ENCODE results near the gene APLN.
A peak's percentile ranks its signal among the peaks of the same experiment; 100 is the strongest.

Gene APLN

DNA sequence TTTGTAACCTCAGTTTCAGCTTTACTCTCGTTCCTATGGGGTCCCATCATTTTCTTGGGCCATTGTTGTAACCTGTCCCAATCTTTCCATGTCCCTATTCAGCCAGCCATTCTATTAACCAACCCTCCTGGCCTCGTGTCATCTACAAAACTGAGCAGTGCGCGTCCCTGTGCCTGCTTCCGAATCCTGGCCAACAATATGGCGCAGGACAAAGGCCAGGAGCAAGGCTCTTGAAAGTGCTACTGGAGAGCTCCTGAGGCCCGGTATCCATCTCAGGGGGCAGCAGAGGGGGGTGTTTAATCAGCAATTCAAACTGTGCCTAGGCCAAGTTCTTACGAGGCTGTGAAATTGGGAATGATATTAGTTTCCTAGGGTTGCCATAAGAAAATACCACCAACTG, 41.2 kb upstream of the APLN start:
- no peaks in the 10 kb centered on the region for H3K36me3 ChIP-seq
- peaks cover 0 to 6% (median 0%) of the 10 kb centered on the region in 11 experiments; a peak in 1 of 22 replicates for H4K20me1 ChIP-seq
- TF ChIP-seq Cebpa-rat (IDR thresholded peaks at IDR 0.05), result no peak
- no peak overlapping the region for H3K4me2 ChIP-seq
- H3K4me1 ChIP-seq, result peaks cover 0 to 24% (median 9%) of the 10 kb centered on the region in 10 experiments; a peak in 15 of 20 replicates
- no peak overlapping the region for H3K9ac ChIP-seq
- H3K27ac ChIP-seq, result no peak overlapping the region
- H3K27me3 ChIP-seq, result peaks cover 51 to 98% (median 84%) of the 10 kb centered on the region in 11 experiments
- H3K4me3 ChIP-seq, result no peak overlapping the region
- H3K9me3 ChIP-seq (replicated peaks in 1 of 11), result peaks cover 0 to 7% (median 0%) of the 10 kb centered on the region in 11 experiments; a peak in 2 of 22 replicates

DNA sequence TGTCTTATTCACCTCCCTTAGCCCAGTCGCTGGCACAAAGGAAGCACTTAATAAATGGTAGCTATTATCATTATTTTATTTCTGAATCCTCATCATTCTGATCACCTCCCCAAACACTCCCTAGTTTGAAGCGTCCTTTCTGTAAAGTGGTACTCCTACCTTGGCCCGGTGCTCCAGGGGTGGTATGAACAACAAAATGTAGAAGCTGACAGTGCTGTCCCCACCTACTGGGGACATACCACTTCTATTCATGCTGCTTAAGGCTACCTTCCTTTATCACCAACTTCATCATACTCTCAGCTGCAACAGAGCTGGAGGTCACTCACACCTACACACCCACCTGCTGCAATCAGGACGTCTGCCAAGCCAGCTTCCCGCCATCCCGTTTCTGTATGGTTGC, 40.8 kb upstream of the APLN start:
- Histone ChIP-seq H3K4me1 (peaks cover 0 to 20% (median 5%) of the 10 kb centered on the region in 10 experiments; a peak in 14 of 20 replicates), H3K36me3 (no peaks in the 10 kb centered on the region), H3K9ac (no peak overlapping the region), H3K27ac (no peak overlapping the region), H3K4me3 (no peak overlapping the region), H3K27me3 (peaks cover 51 to 98% (median 82%) of the 10 kb centered on the region in 11 experiments), H3K4me2 (no peak overlapping the region), H3K9me3 (replicated peaks in 1 of 11) (peaks cover 0 to 7% (median 0%) of the 10 kb centered on the region in 11 experiments; a peak in 2 of 22 replicates), H4K20me1 (peaks cover 0 to 6% (median 0%) of the 10 kb centered on the region in 11 experiments; a peak in 1 of 22 replicates)
- TF ChIP-seq Cebpa-rat (IDR thresholded peaks at IDR 0.05), result no peak

DNA sequence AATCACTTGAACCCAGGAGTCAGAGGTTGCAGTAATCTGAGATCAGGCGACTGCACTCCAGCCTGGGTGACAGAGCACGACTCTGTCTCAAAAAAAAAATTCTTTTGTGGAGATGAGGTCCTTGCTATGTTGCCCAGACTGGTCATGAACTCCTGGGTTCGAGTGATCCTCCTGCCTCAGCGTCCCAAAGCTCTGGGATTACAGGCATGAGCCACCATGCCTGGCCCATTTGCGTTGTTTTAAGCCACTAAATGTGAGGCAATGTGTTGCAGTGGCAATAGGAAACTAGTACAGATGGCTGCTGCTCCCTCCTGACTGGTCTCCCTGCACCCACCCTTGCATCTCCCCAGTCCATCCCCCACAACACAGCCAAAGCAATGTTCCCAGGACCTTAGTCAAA, 40.0 kb upstream of the APLN start:
- H3K4me3 ChIP-seq, result no peak overlapping the region
- H4K20me1 ChIP-seq, result peaks cover 0 to 6% (median 0%) of the 10 kb centered on the region in 11 experiments; a peak in 1 of 22 replicates
- H3K4me1 ChIP-seq, result peaks cover 0 to 17% (median 3%) of the 10 kb centered on the region in 10 experiments; a peak in 10 of 20 replicates
- H3K27me3 ChIP-seq, result peaks cover 58 to 98% (median 81%) of the 10 kb centered on the region in 11 experiments
- H3K36me3 ChIP-seq, result no peaks in the 10 kb centered on the region
- H3K9me3 ChIP-seq (replicated peaks in 1 of 11), result peaks cover 0 to 5% (median 0%) of the 10 kb centered on the region in 11 experiments; a peak in 2 of 22 replicates
- H3K4me2 ChIP-seq, result no peak overlapping the region
- H3K9ac ChIP-seq, result no peak overlapping the region
- no peak for TF ChIP-seq Cebpa-rat (IDR thresholded peaks at IDR 0.05)
- no peak overlapping the region for H3K27ac ChIP-seq

DNA sequence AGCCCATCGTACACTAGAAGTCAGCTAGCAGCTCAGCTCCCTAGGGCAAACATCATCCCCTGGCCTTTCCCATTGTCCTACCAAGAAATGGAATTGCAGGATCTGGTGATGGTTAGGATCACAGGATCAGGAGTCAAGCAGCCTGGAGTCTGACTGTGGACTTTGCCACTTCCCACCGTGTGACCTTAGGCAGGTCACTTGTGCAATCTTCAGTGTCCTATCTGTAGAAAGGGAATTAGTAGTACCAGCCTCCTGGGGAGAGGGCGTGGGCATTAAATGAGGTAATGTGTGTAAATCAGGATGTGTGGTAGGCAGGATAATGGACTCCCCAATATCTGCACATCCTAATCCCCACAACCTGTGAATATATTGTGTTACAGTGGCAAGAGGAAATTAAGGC, 38.6 kb upstream of the APLN start:
- Histone ChIP-seq H3K4me2 (no peak overlapping the region), H3K27ac (no peak overlapping the region), H4K20me1 (peaks cover 0 to 6% (median 0%) of the 10 kb centered on the region in 11 experiments; a peak in 1 of 22 replicates), H3K4me1 (peaks cover 0 to 32% (median 15%) of the 10 kb centered on the region in 10 experiments; a peak in 15 of 20 replicates), H3K36me3 (no peaks in the 10 kb centered on the region), H3K27me3 (peaks cover 59 to 98% (median 81%) of the 10 kb centered on the region in 11 experiments), H3K9ac (no peak overlapping the region), H3K4me3 (no peak overlapping the region), H3K9me3 (replicated peaks in 1 of 11) (no peaks in the 10 kb centered on the region)
- TF ChIP-seq Cebpa-rat (IDR thresholded peaks at IDR 0.05), result no peak

DNA sequence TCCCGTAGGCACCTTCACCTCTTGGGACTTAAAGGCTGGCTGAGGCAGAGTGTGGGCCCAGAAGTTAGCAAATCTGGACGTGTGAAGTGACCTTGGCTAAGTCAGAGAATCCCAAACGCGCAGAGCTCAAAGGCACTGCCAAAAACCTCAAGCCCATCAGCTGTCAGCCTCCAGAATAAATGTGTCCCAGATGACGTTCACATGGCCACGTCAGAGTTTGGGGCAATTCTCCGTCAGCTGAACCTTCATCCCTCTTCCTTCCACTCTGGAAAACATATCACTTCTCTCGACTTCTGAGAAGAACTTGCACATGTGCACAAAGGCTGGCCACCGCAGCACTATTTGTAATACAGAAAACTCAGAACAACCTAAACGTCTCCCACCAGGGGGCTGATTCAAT, 35.7 kb upstream of the APLN start:
- Histone ChIP-seq H3K9ac (no peak overlapping the region), H3K4me3 (no peak overlapping the region), H3K9me3 (replicated peaks in 1 of 11) (no peaks in the 10 kb centered on the region), H3K4me1 (peaks cover 0 to 21% (median 15%) of the 10 kb centered on the region in 10 experiments; a peak in 14 of 20 replicates), H3K27ac (no peak overlapping the region), H3K4me2 (no peak overlapping the region), H3K36me3 (no peaks in the 10 kb centered on the region), H3K27me3 (peaks cover 53 to 93% (median 76%) of the 10 kb centered on the region in 11 experiments), H4K20me1 (no peaks in the 10 kb centered on the region; a peak in 2 of 22 replicates)
- TF ChIP-seq Cebpa-rat (IDR thresholded peaks at IDR 0.05), result no peak

DNA sequence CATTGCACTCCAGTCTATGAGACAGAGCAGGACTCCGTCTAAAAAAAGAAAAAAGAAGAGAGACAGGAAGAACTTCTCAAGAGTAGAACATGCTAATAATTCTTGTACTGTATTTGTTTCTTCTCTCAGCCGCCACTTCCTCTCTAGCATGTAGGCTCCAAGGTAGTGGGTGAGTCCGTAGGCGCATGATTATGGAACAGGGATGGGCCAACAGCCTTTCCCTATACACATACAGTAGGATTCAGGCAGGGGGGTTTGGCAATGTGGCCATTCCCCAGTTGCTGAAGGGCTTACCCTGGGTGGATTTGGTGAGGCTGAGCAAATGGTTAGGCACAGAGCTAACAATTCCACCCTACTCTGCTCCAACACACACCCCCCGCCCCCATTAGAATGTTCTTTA, 35.0 kb upstream of the APLN start:
- H3K4me3 ChIP-seq, result no peak overlapping the region
- no peaks in the 10 kb centered on the region for H3K36me3 ChIP-seq
- peaks cover 0 to 21% (median 15%) of the 10 kb centered on the region in 10 experiments; a peak in 14 of 20 replicates for H3K4me1 ChIP-seq
- no peaks in the 10 kb centered on the region for H3K9me3 ChIP-seq (replicated peaks in 1 of 11)
- H3K9ac ChIP-seq, result no peak overlapping the region
- no peak overlapping the region for H3K27ac ChIP-seq
- peaks cover 53 to 92% (median 76%) of the 10 kb centered on the region in 11 experiments for H3K27me3 ChIP-seq
- H4K20me1 ChIP-seq, result no peaks in the 10 kb centered on the region; a peak in 2 of 22 replicates
- H3K4me2 ChIP-seq, result peak overlapping the region in 7 of 11 experiments; percentile 5 to 46 (median 22); a peak in 6 of 22 replicates
- no peak for TF ChIP-seq Cebpa-rat (IDR thresholded peaks at IDR 0.05)

DNA sequence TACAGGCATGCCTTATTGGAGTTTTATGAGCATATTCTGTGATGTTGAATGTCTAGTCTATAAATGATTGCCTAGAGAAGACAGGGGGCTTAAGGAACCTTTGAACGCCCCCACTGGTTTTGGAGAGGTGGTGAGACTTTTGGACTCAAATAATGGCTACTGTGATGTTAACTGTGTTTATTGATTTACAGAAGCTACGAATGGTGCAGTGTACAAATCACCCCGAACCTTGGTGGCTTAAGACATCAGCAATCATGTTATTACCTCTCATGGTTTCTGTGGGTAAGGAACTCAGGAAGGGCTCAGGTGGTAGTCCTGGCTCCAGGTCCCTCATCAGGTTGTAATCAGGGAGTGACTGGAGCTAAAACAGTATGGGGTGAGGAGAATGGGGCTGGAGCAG, 33.3 kb upstream of the APLN start:
- Histone ChIP-seq H3K9ac (no peak overlapping the region), H4K20me1 (no peaks in the 10 kb centered on the region; a peak in 2 of 22 replicates), H3K36me3 (no peaks in the 10 kb centered on the region), H3K4me1 (peaks cover 0 to 21% (median 15%) of the 10 kb centered on the region in 10 experiments; a peak in 14 of 20 replicates), H3K4me3 (no peak overlapping the region), H3K4me2 (peak overlapping the region in 2 of 11 experiments; percentile 7 to 14; a peak in 2 of 22 replicates), H3K9me3 (replicated peaks in 1 of 11) (no peaks in the 10 kb centered on the region), H3K27me3 (peaks cover 49 to 91% (median 76%) of the 10 kb centered on the region in 11 experiments), H3K27ac (no peak overlapping the region)
- TF ChIP-seq Cebpa-rat (IDR thresholded peaks at IDR 0.05), result no peak

DNA sequence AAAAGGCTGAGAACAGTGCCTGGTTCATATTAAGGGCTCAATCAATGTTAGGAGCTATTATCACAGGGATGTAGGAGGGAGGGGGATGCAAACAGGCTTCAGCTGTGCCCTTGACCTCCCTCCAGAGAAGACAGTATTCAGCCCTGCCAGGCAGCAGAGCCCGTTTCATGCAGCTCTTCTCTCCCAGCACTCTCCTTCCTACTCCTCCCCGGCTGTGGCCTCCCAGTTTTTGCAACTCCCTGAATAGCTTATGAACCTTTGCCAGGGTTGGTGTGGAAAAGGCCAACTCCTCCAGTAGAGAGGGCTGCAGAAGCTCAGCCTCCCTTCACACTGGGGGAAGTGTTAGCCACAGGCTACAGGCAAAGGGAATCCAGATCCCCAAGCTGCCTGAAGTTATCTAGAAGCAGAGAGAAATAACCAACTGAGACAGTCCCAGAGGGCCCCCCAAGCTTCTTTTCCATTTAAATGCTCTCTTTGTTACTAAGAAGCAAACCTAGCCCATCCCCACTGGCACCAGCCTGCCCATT, 31.7 kb upstream of the APLN start:
- Histone ChIP-seq H3K27ac (no peak overlapping the region), H3K36me3 (no peaks in the 10 kb centered on the region), H4K20me1 (no peaks in the 10 kb centered on the region; a peak in 1 of 22 replicates), H3K4me3 (no peak overlapping the region), H3K27me3 (peaks cover 54 to 98% (median 87%) of the 10 kb centered on the region in 11 experiments), H3K9me3 (replicated peaks in 1 of 11) (no peaks in the 10 kb centered on the region), H3K4me1 (peaks cover 0 to 21% (median 15%) of the 10 kb centered on the region in 10 experiments; a peak in 14 of 20 replicates), H3K9ac (no peak overlapping the region), H3K4me2 (no peak overlapping the region)
- no peak for TF ChIP-seq Cebpa-rat (IDR thresholded peaks at IDR 0.05)

DNA sequence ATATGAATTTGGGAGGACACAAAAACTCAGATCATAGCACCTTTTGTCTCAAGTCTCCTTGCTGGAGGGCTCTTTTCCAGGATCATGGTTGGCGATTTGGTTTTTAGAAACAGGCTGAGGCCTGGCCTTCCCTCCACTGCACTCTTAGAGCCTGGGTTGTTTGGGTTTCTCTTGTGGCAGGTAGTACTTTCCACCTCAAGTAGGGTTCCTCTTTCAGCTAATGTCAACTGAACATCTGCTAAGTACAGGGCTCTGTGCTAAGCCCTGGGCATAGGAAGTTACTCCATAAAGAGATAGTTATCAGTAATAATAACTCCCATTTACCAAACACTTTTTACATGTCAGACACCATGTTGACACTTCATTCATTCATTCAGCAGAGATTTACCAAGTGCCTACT, 28.2 kb upstream of the APLN start:
- Histone ChIP-seq H3K36me3 (no peaks in the 10 kb centered on the region), H3K9ac (no peak overlapping the region), H3K4me1 (peaks cover 4 to 13% (median 12%) of the 10 kb centered on the region in 10 experiments; a peak in 17 of 20 replicates), H3K4me3 (no peak overlapping the region), H3K27me3 (peaks cover 50 to 95% (median 85%) of the 10 kb centered on the region in 11 experiments), H3K4me2 (no peak overlapping the region), H4K20me1 (no peaks in the 10 kb centered on the region; a peak in 2 of 22 replicates), H3K9me3 (replicated peaks in 1 of 11) (peaks cover 0 to 4% (median 0%) of the 10 kb centered on the region in 11 experiments; a peak in 3 of 22 replicates), H3K27ac (no peak overlapping the region)
- no peak for TF ChIP-seq Cebpa-rat (IDR thresholded peaks at IDR 0.05)
